Activated CD4-positive, alpha-beta memory T cell treated with anti-CD3 and anti-CD28 coated beads, Interleukin-2, amount 10 ng/mL, durations not matched to agents 7 days and 5 days (primary cell): ENCODE data around the gene SFRP2. TPM values are rescaled to one million over a fixed set of nuclear protein-coding genes. Genes with fewer than 3 reads are reported as not detected.

Source experiments
- CTCF ChIA-PET: fragments of 350-600 bp; sonication (Branson Sonifier 250); formaldehyde crosslinking; loops from one replicate; lab custom pipeline; 2021; ENCODE audit warnings: antibody characterized with exemption, inconsistent platforms; lab: Charles Lee
- POLR2A ChIA-PET: fragments of 350-600 bp; sonication (Branson Sonifier 250); formaldehyde crosslinking; loops from one replicate; lab custom pipeline; 2021; ENCODE audit warnings: antibody characterized with exemption; lab: Charles Lee
- DNase-seq: peaks from one replicate; pipeline ENCODE4 v3.0.0-alpha.2; 2020
- H3K27ac Mint-ChIP-seq: one replicate; pipeline ENCODE4 v1.8.0; 2021; ENCODE audit warnings: mild to moderate bottlenecking, mixed read lengths
- H3K27me3 Mint-ChIP-seq: one replicate; pipeline ENCODE4 v1.8.0; 2021; ENCODE audit warnings: mixed read lengths
- H3K36me3 Mint-ChIP-seq: one replicate; pipeline ENCODE4 v1.8.0; 2021; ENCODE audit warnings: low read depth, mixed read lengths
- H3K4me1 Mint-ChIP-seq: one replicate; pipeline ENCODE4 v1.8.0; 2021; ENCODE audit warnings: mixed read lengths
- H3K4me3 Mint-ChIP-seq: one replicate; pipeline ENCODE4 v1.8.0; 2021; ENCODE audit warnings: mild to moderate bottlenecking, mixed read lengths
- H3K9me3 Mint-ChIP-seq: one replicate; pipeline ENCODE4 v1.8.0; 2021; ENCODE audit warnings: mixed read lengths
- total RNA-seq, 2 experiments: library from RNA; stranded (reverse); gene quantifications; one replicate each; pipeline ENCODE4 v1.2.3, GENCODE V29; 2021

The SFRP2 gene
- total RNA-seq, 2 experiments from 2014 or later, result not detected

DNA sequence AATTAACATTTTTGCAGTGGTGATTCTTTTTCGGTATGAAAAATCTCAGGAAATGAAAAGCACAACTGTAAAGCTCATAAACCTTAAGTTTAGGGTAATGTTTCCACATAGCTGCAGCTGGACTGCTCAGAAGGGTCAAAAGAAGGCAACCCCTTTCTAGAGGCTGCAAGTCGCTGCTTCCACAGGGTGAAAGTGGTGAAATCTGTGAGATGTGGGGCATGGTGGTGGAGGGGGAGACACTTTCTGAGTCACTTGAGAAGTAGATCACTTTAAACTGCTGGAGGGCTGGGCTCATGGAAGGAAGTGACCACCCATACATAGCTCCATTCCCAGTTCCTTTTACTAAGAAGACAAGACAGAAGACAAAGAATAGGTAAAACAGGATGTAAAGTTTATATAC, 8.7 kb downstream of the SFRP2 start:
- Mint-ChIP-seq H3K4me3 (no peak overlapping the region), H3K4me1 (no peaks in the 10 kb centered on the region), H3K36me3 (no peaks in the 10 kb centered on the region), H3K9me3 (no peaks in the 10 kb centered on the region), H3K27ac (no peak overlapping the region), H3K27me3 (peaks cover 47% of the 10 kb centered on the region)
- ChIA-PET CTCF (interaction anchor here (0.7 to 1.1 kb wide), 2 partner anchors 17 to 123 kb away, joined by 3 read pairs; no protein-coding TSS in a partner anchor), POLR2A (no interaction called here)
- DNase-seq, result no peak

DNA sequence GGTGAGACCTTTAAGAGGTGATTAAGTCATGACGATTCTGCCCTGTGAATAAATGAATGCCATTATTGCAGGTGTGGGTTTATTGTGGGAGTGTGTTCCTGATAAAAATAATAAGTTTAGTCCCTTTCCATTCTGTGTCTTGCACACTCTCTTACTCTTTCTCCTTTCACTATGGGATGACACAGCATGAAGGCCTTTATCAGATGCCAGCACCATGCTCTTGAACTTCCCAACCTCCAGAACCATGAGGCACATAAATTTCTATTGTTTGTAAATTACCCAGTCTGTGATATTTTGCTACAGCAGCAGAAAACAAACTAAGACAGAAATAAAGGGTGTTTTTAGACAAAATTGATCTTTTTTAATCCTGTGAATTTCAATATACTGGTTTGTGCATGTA, 10.5 kb downstream of the SFRP2 start:
- Mint-ChIP-seq H3K9me3 (no peaks in the 10 kb centered on the region), H3K36me3 (no peaks in the 10 kb centered on the region), H3K27me3 (peaks cover 41% of the 10 kb centered on the region), H3K27ac (no peak overlapping the region), H3K4me1 (no peaks in the 10 kb centered on the region), H3K4me3 (no peak overlapping the region)
- ChIA-PET CTCF (no interaction called here), POLR2A (no interaction called here)
- DNase-seq, result no peak

DNA sequence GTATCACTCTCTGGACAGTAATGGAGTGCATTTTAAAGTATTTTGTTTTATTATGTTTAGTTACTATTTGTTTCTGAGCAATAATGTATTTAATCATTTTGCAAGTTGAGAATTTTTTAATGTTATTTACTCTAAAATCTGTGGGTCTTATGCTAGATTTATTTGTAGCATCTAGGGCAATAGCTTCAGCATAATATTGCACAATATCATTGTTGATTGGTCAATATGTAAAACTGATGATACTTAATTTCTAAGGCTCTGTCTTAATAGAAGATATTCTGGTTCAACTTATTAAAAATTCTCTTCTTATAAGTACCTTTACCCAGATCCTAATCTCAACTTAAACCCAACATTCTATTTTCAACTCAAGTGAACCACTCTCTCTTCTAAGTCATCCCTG, 11.5 kb downstream of the SFRP2 start:
- H3K4me3 Mint-ChIP-seq, result no peak overlapping the region
- CTCF ChIA-PET, result interaction anchor here (1.2 kb wide), 1 partner anchor 9 kb away, joined by 7 read pairs; no protein-coding TSS in a partner anchor
- H3K27ac Mint-ChIP-seq, result no peak overlapping the region

DNA sequence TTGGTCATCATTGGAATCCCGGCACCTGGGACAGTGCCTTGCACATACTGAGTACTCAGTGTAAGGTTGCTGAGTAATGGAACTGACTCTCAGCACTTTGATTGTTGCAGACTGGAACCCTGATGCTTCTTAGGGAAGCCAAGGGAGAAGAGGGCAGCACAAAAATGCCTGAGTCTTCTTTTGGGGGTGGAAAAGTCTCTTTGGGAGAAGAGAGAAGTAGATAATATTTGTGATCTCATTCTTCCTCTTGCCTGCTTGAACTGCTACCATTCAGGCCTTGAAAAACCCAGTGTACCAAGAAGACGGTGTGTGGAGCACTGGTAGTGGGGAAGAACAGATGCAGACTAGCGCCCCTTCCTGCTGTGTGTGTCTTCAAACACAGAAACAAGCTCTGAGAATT, 12.3 kb downstream of the SFRP2 start:
- ChIA-PET POLR2A (no interaction called here), CTCF (interaction anchor here (1.2 kb wide), 1 partner anchor 9 kb away, joined by 7 read pairs; no protein-coding TSS in a partner anchor)
- Mint-ChIP-seq H3K27me3 (peaks cover 37% of the 10 kb centered on the region), H3K36me3 (no peaks in the 10 kb centered on the region), H3K27ac (no peak overlapping the region), H3K9me3 (no peaks in the 10 kb centered on the region), H3K4me3 (no peak overlapping the region), H3K4me1 (no peaks in the 10 kb centered on the region)
- no peak for DNase-seq

More for the DNA sequence above, 11.5 kb downstream of the SFRP2 start:
- Mint-ChIP-seq H3K36me3 (no peaks in the 10 kb centered on the region), H3K4me1 (no peaks in the 10 kb centered on the region), H3K9me3 (no peaks in the 10 kb centered on the region), H3K27me3 (peaks cover 40% of the 10 kb centered on the region)
- POLR2A ChIA-PET, result no interaction called here
- no peak for DNase-seq

DNA sequence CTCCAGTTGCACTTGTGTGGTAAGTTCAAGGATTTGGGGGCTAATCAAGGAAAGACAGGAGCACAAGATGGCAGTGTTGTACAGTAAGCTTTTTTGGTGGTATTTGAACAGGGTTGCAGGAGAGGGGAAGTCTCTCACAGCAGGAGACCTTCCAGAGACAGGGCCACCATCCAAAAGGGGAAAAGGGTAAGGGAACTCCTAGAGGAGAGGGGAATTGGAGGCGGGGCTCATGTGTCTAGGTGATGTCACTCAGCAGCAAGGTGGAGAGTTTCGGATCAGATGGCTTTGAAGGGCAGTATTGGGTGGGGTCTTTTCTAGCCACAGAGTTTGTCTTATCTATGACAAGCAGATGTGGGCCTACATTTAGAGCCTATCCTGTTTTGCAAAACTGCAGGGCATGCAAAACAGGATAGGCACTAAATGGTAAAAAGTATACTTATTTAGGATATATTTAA, 15.6 kb downstream of the SFRP2 start:
- Mint-ChIP-seq H3K36me3 (no peaks in the 10 kb centered on the region), H3K9me3 (no peaks in the 10 kb centered on the region), H3K4me1 (no peaks in the 10 kb centered on the region), H3K27ac (no peak overlapping the region), H3K27me3 (peaks cover 39% of the 10 kb centered on the region), H3K4me3 (no peak overlapping the region)
- DNase-seq, result no peak
- ChIA-PET POLR2A (no interaction called here), CTCF (no interaction called here)

DNA sequence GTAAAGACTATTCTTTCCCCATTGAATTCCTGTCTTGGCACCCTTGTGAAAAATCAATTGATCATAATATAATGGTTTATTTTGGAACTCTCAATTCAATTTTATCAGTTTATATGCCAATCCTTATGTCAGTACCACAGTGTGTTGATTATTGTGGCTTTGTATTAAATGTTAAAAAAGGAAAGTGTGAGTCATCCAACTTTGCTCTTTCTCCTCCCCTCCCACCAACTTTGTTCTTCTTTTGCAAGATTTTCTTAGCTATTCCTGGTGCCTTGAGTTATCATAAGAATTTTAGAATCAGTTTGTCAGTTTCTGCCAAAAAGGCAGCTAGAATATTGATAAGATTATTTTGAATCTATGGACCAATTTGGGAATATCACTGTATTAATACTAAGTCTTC, 17.8 kb downstream of the SFRP2 start:
- ChIA-PET CTCF (interaction anchor here (0.7 kb wide), 1 partner anchor 355 kb away, joined by 4 read pairs; no protein-coding TSS in a partner anchor), POLR2A (no interaction called here)
- Mint-ChIP-seq H3K9me3 (no peaks in the 10 kb centered on the region), H3K27me3 (peaks cover 33% of the 10 kb centered on the region), H3K4me3 (no peak overlapping the region), H3K36me3 (no peaks in the 10 kb centered on the region), H3K4me1 (no peaks in the 10 kb centered on the region), H3K27ac (no peak overlapping the region)
- no peak for DNase-seq

DNA sequence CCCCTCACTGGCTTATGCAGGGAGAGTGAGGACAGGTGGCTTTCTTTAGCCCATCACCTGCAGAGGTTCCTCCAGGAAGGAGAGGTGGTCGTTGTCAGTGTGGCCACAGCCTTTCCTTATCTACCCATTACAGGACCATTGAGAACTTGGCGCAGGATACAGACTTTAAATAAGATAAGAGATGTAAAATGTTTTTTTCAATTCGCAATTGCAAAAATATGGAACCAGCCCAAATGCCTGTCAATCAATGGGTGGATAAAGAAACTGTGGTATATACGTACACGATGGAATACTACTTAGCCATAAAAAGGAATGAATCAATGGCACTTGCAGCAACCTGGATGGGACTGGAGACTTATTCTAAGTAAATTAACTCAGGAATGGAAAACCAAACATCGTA, 22.1 kb downstream of the SFRP2 start:
- Mint-ChIP-seq H3K9me3 (no peaks in the 10 kb centered on the region), H3K27me3 (peaks cover 33% of the 10 kb centered on the region), H3K4me1 (no peaks in the 10 kb centered on the region), H3K36me3 (no peaks in the 10 kb centered on the region), H3K4me3 (no peak overlapping the region), H3K27ac (no peak overlapping the region)
- CTCF ChIA-PET, result no interaction called here
- POLR2A ChIA-PET, result no interaction called here
- no peak for DNase-seq

DNA sequence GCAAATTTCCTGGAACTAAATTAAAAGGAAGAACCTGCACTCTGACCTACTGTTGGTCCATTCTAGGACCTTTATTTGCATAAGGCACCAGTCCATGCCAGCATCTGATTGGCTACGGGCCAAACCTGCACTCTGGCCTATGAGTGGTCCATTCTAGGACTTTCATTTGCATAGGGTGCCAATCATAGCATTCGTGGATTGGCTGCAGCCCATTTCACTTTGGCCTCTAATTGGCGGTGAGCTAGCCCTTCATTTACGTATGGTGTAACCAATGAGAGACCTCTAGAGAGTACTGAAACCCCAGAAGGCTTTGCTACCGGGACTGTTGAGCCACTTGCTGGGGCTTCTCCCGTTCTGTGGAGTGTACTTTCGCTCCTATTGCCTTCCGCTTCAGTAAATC, 23.0 kb downstream of the SFRP2 start:
- Mint-ChIP-seq H3K9me3 (no peaks in the 10 kb centered on the region), H3K27ac (no peak overlapping the region), H3K4me1 (no peaks in the 10 kb centered on the region), H3K4me3 (no peak overlapping the region), H3K27me3 (peaks cover 34% of the 10 kb centered on the region), H3K36me3 (no peaks in the 10 kb centered on the region)
- ChIA-PET CTCF (interaction anchor here (1.0 kb wide), 1 partner anchor 16 kb away, joined by 3 read pairs; no protein-coding TSS in a partner anchor), POLR2A (no interaction called here)
- DNase-seq, result no peak

DNA sequence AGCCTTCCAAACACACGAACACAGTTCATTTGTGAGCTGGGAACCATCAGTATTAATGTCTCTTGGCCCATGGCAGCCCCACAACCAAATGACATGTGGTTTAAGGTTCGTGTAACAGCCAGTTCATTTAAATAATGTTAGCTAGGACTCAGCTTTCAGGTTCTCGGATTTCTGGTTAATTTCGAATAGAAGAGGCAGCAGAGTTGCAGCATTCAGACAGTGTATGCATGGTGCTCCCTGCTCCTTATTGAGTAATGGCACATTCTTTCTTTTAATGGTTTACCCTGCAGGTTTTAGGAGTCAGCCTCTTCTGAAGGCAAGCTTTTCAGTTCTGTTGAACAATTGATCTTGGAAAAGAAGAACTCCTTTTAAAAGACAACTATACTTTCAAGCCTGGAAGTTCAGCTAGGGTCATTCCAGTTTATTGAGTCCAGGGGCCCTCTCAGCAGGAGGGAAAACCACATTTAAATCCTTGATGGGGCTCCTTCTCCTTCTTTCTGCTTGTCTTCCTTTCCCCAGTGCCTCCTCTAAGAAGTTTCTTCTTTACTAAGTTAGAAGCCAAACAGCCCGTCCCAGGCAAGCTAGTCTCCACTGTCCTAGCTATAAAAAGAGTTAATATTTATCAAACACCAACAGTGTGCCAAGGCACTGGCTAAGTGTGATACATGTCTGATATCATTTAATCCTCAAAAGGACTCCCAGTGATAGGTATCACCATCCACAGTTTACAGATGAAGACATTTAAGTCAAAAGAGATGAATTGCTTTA, 24.1 kb downstream of the SFRP2 start:
- Mint-ChIP-seq H3K4me3 (no peak overlapping the region), H3K4me1 (no peaks in the 10 kb centered on the region), H3K27me3 (peaks cover 38% of the 10 kb centered on the region), H3K27ac (no peak overlapping the region), H3K36me3 (no peaks in the 10 kb centered on the region), H3K9me3 (no peaks in the 10 kb centered on the region)
- CTCF ChIA-PET, result interaction anchor here (0.9 to 1.0 kb wide), 2 partner anchors 15 to 122 kb away, joined by 3 read pairs; no protein-coding TSS in a partner anchor
- POLR2A ChIA-PET, result no interaction called here
- DNase-seq, result no peak

DNA sequence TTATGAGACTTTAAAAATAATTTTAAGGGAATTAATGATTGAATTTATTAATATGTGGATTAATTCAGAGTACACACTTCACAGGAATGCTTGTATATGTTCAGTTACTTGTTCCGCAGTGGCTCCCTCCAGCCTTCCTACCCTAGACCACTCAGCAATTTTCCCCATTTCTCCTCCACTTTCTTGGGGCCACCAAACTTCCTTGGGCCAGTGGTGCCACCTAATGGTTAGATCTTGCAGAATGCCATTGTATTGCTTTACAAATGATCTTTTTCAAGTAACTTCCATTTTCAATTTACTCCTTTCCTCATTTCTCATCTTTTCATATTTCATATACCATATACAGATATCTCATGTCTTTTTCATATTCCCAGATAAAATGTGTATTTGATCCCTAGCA, 25.5 kb downstream of the SFRP2 start:
- CTCF ChIA-PET, result interaction anchor here (0.9 kb wide), 1 partner anchor 120 kb away, joined by 3 read pairs; no protein-coding TSS in a partner anchor
- Mint-ChIP-seq H3K4me3 (no peak overlapping the region), H3K36me3 (no peaks in the 10 kb centered on the region), H3K27ac (no peak overlapping the region), H3K9me3 (no peaks in the 10 kb centered on the region), H3K27me3 (peaks cover 42% of the 10 kb centered on the region), H3K4me1 (peaks cover 2% of the 10 kb centered on the region)
- POLR2A ChIA-PET, result no interaction called here
- DNase-seq, result no peak

DNA sequence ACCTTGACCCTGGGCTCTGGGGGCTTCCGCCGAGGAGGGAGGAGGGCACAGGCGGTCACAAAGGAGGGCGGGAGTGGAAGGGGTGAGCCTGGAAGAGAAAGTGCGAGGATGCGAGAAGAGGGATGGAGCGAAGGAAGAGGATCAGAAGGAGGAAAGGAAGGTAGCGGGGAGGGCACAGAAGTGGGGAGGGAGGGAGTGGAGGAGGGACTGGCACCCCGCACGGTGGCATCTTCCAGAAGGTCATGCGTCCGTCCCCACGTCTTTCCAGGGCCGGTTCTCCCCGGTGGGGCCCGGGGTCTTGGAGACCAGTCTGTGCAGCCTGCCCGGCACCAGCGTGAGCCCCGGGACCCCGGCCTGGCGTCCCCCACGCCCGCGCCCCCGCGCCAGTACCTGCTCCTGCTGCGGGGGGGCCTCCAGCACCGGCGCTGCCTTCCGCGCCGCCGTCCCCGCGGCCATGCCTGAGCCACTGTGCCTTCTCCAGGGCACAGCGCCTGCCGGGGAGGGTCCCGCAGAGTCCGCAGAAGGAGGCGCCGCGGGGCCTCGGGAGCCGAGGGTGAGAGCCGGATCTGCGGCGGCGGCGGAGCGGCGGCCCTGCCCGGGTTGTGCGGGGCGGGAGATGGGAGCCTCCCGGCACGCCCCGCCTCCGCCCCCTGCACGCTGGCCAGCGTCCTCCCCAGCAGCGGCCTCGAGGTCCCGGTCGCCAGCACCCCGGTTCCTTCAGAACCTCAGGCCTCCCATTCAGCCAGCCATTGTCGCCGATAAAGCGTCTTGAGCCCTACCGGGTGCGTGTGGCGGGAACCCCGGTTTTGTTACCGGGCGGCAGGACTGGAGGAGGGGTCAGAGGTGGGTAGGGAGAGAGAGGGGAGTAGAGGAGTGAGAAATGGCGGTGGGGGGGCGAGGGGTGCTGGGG, 29.2 kb downstream of the SFRP2 start, which contains the start of gene RNF175:
Gene RNF175, minus strand, starts transcription at position 618 of the 910 bp plus-strand sequence. Its CDS starts 162 bp downstream, at position 456.
- no peaks in the 10 kb centered on the region for H3K9me3 Mint-ChIP-seq
- H3K36me3 Mint-ChIP-seq, result no peaks in the 10 kb centered on the region
- ChIA-PET CTCF (no interaction called here), POLR2A (no interaction called here)
- no peak for DNase-seq
- peaks cover 2% of the 10 kb centered on the region for H3K4me1 Mint-ChIP-seq
- no peak within 1 kb of the TSS for H3K27ac Mint-ChIP-seq
- H3K27me3 Mint-ChIP-seq, result peaks cover 60% of the 10 kb centered on the region
- H3K4me3 Mint-ChIP-seq, result no peak within 1 kb of the TSS

DNA sequence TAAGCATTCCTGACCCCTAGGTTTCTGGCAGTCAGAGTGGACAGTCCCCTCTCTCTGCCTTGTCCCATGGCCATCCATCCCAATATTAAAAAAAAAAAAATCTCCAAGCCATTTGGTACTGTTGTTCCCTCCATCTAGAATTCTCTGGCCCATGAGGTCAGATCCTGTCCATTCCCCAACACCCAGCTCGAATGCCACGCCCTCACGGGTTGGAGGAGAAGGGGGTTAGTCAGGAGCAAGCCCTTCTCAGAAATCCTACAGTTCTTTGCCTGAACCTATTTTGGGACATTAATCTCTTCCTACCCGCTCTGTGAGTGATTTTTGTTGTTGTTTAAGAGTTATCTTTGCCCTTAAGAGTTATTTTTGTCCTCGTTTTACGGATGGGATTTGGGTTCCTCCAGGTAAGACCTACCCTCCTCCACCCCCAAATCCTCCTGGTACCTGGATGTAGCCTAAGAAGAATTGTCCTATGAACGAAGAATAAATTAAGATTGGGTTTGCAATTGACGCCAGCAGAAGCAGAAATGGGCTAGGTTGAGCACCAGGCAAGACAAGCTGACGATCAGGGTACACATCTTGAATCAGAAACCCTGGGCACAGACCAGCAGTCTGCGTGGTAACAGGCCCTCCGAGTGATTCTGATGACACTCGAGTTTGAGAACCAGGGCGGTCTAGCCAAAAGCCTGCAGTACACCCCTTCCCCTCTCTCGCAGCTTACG, 30.0 kb downstream of the SFRP2 start:
- Mint-ChIP-seq H3K9me3 (no peaks in the 10 kb centered on the region), H3K4me1 (peaks cover 2% of the 10 kb centered on the region), H3K27ac (no peak overlapping the region), H3K4me3 (no peak overlapping the region), H3K36me3 (no peaks in the 10 kb centered on the region), H3K27me3 (peaks cover 60% of the 10 kb centered on the region)
- ChIA-PET POLR2A (no interaction called here), CTCF (no interaction called here)
- no peak for DNase-seq
